ENCODE measurements around the gene MGAT4C.
"Not testable (repeated sequence)": the region's sequence is repeated elsewhere in the genome, so short reads cannot be mapped to it uniquely, and the experiment has no call there.

Gene MGAT4C

DNA sequence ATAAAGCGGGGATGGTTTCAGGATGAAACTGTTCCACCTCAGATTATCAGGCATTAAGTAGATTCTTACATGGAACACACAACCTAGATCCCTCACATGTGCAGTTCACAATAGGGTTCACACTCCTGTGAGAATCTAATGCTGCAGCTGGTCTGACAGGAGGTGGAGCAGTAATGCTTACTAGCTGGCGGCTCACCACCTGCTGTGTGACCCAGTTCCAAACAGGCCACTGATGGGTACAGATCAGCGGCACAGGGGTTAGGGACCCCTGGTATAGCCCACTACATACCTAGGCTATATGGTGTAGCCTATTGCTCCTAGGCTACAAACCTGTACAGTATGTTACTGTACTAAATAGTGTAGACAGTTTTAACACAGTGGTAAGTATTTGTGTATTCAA is 129.3 kb downstream of the MGAT4C start:
- DNase-seq (ENCODE audit: low read depth): not testable (repeated sequence)

DNA sequence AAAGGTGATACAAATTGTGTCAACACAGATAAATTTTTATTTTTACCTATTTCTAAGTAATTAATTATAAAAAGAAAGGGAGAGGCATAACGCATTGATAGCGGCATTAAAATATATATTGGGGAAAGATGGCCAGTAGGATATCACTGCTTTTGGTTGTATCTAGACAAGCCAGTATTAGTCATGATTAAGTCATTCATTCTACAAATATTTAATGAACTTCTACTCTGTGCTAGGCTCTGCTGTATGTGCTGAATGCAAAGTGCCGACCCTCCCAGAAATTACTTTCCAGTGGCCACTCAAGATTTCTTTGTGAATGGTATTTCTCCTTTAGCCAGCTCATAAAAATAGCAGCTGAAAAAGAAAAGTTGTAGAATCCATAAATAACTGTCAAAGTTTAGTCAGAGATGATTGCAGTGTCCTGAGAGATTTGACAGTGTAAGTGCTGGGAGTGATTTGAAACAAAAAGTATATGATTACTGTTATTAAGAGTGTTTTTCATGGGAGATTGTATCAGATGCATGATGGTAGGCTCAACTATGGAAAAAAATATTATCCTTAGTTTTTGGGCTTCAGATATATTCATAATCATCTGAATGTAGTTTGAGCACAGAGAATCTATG is 133.2 kb downstream of the MGAT4C start:
- DNase-seq (ENCODE audit: low read depth): no peak

DNA sequence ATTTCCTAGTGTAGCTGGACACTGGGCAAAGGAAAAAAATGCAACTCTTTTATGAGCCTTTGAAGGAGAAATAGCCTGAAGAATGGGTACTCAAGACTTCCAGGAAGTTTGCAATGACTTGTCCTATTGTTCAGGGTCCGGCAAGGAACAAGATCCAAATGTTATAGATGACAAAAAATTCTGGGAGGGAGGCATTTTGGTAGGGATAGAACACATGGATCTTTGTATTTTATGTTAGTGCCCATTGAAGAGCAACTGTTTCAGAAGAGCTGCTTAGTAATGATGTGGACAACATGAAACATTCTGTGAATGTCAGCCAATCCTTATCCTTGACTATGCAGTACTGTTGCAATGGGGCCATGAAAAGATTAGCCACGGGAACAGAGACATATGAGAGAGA is 138.0 kb downstream of the MGAT4C start:
- DNase-seq (ENCODE audit: low read depth): no peak

DNA sequence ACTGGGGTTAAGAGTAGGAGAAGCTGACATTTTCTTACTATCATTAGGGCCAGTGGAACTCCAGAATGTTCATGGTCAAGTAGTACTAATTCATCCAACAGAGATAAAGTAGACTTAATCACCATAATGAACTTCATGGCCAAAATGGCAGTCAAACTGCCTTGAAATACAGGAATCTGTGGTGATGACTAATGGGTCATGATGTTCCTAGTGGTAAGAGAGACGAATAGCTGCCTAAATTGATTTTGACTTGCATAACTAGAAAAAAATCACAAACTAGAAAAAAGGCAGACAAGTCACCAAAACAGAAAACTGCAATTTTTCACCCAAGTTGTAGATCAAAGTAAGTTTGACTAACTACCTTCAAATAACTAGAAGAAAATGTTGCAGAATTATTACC is 138.5 kb downstream of the MGAT4C start:
- no peak for DNase-seq (ENCODE audit: low read depth)

- no peak for DNase-seq (ENCODE audit: low read depth)
These were observed 152.1 kb downstream of the MGAT4C start for GRCh38 chr12:86104087-86104486.

- no peak for DNase-seq (ENCODE audit: low read depth)
These were observed 159.0 kb downstream of the MGAT4C start for GRCh38 chr12:86097161-86097560.

DNA sequence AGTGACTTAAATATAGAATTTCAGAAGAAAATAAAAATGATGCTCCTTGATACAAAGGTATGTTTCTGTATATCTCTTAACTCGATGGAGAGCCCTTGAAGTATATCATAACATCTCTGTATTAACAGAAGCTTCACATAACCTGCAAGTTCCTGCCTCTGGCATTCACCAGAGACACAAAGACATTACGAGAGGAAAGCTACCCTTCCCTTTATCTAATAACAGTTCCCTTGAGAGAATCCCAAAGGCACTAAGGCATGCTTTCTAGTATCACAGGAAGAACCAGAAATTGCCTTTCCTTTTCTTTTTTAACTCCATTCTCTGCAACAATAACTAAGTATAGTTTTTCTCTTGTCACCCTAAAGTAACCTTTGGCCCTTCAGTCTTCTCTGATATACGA is 164.5 kb downstream of the MGAT4C start:
- DNase-seq (ENCODE audit: low read depth): no peak

DNA sequence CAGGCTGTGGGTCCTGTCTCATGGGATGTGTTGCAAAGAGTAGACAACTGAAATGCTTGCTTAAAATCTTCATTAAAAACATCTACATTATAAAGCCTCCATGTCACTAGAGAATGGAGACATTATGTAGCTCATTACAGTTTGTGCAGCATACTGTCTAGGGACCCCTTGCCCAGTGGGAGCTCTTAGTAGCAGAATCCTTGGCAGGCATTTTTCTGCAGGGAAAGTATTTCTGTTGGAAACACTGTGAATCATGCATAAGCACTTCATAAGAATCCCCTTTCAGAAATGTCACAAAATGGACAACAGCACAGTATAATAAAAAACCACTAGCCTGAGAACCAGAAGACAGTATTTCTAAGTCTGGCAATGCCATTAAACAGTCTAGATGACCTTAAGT is 174.3 kb downstream of the MGAT4C start:
- no peak for DNase-seq (ENCODE audit: low read depth)

DNA sequence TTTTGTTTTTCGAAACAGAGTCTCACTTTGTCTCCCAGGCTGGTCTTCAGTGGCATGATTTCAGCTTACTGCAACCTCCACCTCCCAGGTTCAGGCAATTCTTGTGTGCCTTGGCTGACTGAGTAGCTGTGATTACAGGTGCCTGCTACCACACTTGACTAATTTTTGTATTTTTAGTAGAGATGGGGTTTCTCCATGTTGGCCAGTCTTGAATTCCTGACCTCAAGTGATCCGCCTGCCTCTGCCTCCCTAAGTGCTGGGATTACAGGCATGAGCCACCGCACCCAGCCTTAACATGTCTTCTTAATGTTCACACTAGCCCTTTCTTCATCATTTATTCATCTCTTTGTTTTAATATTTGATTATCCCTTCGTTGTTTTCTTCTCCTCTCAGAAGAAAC is 197.1 kb downstream of the MGAT4C start:
- not testable (repeated sequence) for DNase-seq (ENCODE audit: low read depth)

DNA sequence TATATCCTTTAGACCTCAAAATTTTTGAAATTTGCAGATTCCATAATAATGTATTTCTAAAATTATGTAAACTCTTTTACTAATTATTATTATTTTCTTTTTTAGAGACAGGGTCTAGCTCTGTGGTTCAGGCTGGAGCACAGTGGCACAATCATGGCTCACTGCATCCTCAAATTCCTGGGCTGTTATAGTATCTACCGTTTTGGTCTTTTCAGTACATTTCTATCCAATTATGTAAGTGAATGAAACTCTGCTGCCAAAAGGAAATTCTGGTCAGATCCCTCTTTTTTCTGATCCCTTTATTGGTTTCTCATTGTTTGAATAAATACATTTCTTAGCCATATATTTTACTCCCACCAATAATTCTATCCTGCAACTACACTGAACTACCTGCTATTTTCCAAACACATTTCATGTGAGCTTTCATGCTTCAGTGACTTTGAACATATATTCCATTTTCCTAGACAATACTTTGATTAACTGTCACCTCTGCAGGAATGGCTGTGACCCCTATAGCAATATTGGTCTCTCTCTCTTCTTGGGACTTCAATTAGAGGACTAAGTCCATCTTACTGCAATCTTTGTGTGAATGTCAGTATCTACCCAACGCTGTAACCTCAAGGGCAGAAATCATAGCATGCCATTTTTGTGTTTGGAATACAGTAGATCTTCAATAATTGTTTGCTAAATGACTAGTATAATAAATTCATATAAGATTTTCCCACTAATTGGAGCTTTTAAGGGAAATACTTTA is 198.9 kb downstream of the MGAT4C start:
- DNase-seq (ENCODE audit: low read depth): no peak

- no peak for DNase-seq (ENCODE audit: low read depth)
These were observed 203.3 kb downstream of the MGAT4C start for GRCh38 chr12:86052921-86053320.

GRCh38 chr12:86050010-86050409 is 206.2 kb downstream of the MGAT4C start:
- DNase-seq (ENCODE audit: low read depth): no peak

DNA sequence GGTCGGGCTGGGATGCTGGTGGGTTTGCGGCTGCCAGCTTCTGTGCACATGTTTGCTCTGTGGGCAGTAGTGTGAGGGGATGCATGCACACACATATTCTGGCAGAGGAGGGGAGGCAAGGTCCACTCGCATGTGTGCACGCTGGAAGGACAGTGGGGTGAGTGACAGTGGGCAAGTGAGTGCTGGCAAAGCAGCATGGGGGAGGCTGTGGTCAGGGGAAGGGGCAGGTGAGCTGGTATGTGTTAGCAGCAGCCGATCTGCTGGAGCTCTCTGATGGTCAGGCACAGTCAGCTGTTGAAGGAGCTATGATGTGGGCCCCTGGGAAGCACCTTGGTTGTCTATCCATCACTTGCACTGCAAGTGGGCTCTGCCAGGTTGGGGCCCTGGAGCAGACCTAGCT is 211.8 kb downstream of the MGAT4C start:
- no peak for DNase-seq (ENCODE audit: low read depth)

DNA sequence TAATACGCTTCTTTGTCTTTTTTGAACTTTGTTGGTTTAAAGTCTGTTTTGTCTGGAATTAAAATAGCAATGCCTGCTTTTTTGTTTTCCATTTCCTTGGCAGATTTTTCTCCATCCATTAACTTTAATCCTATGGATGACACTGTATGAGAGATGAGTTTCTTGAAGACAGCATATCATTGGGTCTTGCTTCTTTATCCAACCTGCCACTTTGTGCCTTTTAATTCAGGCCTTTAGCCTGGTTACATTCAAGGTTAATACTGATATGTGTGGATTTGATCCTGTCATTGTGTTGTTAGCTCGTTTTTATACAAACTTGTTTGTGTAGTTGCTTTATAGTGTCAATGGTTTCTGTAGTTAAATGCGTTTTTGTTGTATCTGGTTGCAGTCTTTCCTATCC is 214.1 kb downstream of the MGAT4C start:
- DNase-seq (ENCODE audit: low read depth): no peak

- DNase-seq (ENCODE audit: low read depth): no peak
These were observed 237.8 kb downstream of the MGAT4C start for GRCh38 chr12:86018361-86018760.

GRCh38 chr12:86015026-86015425 is 241.2 kb downstream of the MGAT4C start:
- DNase-seq (ENCODE audit: low read depth): no peak

DNA sequence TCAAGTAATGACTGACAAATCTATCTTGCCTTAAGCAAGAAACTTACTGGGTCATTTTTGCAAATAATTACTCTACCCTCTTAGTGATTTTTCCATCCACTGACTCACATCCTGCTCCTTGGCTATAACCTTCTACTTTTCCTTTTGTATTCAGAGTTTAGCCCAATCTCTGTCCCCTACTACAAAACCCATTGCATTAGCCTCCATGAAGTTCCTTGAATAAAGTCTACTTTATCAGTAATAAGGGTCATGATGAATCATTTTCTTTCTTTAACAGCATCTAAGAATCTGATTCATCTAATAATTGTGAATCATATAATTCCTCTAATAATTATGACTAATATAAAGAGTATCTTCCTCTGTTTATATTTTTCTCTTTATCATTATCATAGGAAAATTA is 249.5 kb downstream of the MGAT4C start:
- DNase-seq (ENCODE audit: low read depth): no peak

DNA sequence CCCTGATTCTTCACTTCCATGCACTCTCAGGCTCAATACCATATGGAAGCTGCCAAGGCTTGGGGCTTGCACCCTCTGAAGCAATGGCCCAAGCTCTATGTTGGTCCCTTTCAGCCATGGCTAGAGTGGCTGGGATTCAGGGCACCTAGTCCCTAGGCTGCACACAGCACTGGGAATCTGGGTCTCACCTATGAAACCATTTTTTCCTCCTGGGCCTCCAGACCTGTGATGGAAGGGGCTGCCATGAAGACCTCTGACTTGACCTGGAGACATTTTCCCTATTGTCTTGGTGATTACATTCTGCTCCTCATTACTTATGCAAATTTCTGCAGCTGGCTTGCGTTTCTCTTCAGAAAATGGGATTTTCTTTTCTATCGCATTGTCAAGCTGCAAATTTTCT is 258.1 kb downstream of the MGAT4C start:
- no peak for DNase-seq (ENCODE audit: low read depth)

- DNase-seq (ENCODE audit: low read depth): no peak
These were observed 259.9 kb downstream of the MGAT4C start for GRCh38 chr12:85996280-85996679.

- DNase-seq (ENCODE audit: low read depth): no peak
These were observed 262.4 kb downstream of the MGAT4C start for GRCh38 chr12:85993746-85994145.

DNA sequence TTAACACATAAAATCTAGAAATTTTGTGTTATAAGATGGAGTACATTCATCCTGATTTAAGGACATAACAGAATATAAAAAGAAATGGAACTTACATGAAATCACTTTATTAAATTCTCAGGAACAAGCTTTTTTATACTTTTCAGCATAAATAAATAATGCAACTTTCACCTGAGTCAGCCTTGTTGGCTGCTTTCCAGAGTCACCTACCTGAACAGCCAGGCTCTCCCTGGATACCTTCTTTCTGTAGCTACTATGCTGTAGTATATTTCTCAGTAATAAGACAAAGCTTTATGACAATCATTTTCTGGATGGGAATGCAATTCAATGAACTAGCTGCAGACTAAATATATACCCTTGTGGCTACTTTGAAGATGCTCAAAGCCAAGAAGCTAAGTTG is 270.2 kb downstream of the MGAT4C start:
- DNase-seq (ENCODE audit: low read depth): no peak

DNA sequence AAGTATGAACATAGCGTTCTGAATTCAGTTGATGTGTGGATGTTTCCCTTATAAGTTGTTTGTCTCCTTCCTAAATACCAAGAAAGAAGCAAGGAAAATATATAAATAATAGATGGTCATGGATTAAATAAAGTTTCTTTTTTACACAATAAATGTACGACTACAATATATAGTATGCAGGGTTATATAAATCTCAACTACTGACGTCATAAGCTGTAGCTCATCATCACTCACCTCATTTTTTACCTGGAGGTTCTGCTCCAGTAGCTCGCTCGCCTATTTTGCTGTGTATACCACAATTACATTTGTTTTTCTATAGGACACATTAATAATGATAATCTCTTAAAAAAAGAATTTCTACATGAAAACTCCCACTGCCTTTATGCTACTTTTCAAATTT is 272.6 kb downstream of the MGAT4C start:
- no peak for DNase-seq (ENCODE audit: low read depth)

DNA sequence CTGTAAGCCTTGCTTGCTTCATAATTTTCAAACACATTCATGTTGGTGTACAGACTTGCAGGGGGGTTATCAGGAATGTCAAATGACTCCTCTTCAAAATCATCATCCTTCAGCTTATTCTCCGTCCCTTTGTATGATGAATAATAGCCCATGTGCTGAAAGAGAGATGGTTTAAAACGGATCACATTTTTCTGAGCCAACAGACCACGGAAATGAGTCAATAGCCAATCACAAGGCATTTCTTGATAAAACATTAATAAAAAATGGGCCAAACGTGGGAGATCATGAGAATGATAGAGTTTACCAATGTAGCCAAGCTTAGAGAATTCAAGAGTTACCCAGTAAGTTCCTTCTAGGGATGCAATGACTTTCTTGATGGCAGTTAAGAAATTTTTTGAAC is 276.6 kb downstream of the MGAT4C start:
- DNase-seq (ENCODE audit: low read depth): no peak

DNA sequence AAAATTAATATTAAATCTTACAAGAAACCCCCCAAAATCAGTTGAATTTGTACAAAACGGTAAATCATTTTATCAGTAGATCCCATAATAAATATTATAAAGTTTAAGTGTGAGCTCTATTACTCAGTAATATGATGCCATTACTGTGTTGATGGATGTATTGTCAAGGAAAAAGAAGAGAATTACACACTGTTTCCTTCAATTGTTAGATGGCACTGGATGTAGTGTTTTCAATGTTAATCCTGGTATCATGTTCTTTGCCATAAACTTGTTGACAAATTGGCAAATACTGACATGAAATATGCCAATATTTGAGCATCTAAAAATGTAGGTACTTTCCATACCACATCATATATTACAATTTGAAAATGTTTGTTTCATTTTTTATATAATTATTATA is 280.5 kb downstream of the MGAT4C start:
- no peak for DNase-seq (ENCODE audit: low read depth)

All from GM04503 (cell line).